ENCODE data around the gene UBAP2.
"Not testable (repeated sequence)": the region's sequence is repeated elsewhere in the genome, so short reads cannot be mapped to it uniquely, and the experiment has no call there.

The UBAP2 gene

DNA sequence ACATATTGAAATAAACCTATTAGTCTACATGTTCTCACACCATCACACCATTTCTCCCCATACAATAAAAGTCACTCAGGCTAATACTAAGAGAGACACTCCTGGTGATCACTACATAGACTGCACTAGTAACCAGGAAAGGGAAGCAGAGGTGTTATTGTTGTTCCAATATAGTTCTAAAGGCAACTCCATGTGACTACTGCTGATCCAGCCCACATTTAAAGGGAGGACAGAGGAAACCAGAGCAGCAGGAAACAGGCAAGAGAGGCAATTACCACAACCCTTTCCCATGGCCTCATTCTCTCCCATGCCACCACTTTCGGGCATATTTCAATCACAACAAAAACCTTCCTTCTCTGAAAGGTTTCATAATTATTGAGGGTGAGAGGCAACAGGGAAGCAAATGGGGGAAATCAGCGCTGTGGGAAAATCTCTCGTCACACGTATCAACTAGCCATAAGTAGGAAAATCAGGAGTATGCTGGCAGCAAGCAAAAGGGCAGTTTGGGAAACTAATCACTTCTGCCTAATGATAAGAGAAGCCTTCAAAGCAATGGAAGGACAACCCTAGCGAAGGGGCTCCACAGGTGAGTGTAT lies 1.8 kb downstream of the UBAP2 start:
- no peak for DNase-seq (ENCODE audit: low spot score)

DNA sequence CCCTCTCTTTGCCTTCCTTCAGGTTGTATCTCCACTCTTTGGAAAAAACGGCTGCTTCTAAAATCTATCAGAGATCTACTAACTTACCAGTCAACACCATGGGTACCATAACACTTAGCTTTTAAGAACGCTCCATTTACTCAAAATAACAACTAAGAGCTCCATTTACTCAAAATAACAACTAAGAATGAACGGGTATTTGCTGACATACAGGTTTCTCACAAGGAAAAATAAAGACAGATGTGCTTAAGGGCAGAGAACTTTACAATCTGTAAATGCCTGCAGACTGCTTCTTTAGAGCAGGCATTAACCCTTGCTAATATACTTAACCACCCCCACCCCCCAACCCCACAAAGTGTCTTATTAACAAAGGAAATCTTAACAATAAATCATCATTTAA lies 2.8 kb downstream of the UBAP2 start:
- no peak for DNase-seq (ENCODE audit: low spot score)

DNA sequence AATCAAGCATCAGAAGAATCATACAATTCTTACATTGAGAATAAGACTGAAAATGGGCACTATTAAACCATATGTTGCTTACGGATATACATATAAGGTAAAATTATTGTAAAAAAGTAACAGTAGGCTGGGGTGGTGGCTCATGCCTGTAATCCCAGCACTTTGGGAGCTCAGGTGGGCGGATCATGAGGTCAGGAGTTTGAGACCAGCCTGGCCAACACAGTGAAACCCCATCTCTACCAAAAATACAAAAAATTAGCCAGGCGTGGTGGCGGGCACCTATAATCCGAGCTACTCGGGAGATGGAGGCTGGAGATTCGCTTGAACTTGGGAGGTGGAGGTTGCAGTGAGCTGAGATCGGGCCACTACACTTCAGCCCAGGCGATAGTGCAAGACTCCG lies 6.6 kb downstream of the UBAP2 start:
- not testable (repeated sequence) for DNase-seq (ENCODE audit: low spot score)

DNA sequence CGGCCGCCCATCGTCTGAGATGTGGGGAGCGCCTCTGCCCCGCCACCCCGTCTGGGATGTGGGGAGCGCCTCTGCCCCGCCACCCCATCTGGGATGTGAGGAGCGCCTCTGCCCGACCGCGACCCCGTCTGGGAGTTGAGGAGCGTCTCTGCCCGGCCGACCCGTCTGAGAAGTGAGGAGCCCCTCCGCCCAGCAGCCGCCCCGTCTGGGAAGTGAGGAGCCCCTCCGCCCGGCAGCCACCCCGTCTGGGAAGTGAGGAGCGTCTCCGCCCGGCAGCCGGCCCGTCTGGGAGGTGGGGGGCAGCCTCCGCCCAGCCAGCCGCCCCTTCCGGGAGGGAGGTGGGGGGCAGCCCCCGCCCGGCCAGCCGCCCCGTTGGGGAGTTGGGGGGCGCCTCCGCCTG lies 9.8 kb downstream of the UBAP2 start:
- DNase-seq (ENCODE audit: low spot score) = not testable (repeated sequence)

DNA sequence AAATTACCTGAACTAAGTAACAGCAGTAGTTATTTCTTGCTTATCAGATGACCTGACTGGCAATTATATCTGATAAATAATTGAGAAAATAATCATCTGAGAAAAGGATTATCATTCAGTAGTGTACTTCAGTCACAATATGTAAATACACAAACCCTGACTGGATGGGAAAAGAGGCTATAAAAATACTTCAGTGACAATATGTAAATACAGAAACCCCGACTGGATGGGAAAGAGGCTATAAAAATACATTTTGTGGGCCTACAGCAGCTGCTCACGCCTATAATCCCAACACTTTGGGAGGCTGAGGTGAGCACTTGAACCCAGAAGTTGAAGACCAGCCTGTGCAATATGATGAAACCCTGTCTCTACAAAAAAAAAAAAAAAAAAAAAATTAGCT lies 11.1 kb downstream of the UBAP2 start:
- no peak for DNase-seq (ENCODE audit: low spot score)

- no peak for DNase-seq (ENCODE audit: low spot score)
Measured at GRCh38 chr9:34036625-34037024, 12.1 kb downstream of the UBAP2 start.

GRCh38 chr9:34035656-34036055 lies 13.0 kb downstream of the UBAP2 start:
- DNase-seq (ENCODE audit: low spot score) = no peak

- DNase-seq (ENCODE audit: low spot score) = no peak
Measured at GRCh38 chr9:34034698-34035065, 14.0 kb downstream of the UBAP2 start.

DNA sequence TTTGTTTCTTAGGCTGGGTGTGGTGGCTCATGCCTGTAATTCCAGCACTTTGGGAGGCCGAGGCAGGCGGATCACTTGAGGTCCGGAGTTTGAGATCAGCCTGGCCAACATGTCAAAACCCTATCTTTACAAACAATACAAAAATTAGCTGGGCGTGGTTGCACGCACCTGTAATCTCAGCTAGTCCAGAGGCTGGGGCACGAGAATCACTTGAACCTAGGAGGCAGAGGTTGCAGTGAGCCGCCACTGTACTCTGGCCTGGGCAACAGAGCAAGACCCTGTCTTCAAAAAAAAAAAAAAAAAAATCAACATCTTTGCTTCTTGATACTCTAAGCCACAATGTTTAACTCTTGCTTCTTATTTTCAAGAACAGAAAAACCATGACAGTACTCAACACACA lies 16.1 kb downstream of the UBAP2 start:
- no peak for DNase-seq (ENCODE audit: low spot score)

DNA sequence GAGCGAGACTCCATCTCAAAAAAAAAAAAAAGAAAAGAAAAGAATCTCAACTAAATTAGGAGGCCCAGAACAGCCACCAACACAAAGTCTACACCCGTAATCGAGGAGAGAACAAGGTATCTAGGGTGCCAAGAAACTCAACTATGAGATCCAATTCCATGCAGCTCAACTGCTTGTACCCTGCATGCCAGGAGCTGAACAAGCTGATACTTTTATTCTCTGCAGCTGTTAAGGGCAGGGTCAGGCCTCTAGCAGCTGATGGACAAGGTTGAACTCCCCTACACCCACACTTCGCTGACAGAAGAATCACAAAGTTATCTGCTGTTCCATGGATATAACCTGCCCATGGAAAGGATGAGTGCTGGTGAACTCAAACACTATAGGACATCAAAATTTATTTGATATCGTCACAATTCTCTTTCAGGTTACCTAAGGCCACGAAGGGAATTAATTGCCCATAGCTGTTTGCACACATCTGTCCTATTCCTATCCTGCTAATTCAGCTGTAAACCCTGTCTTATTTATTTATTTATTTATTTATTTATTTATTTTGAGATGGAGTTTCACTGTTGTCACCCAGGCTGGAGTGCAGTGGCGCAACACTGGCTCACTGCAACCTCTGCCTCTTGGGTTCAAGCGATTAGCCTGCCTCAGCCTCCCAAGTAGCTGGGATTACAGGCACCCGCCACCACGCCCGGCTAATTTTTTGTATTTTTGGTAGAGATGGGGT lies 20.7 kb downstream of the UBAP2 start:
- DNase-seq (ENCODE audit: low spot score) = no peak

DNA sequence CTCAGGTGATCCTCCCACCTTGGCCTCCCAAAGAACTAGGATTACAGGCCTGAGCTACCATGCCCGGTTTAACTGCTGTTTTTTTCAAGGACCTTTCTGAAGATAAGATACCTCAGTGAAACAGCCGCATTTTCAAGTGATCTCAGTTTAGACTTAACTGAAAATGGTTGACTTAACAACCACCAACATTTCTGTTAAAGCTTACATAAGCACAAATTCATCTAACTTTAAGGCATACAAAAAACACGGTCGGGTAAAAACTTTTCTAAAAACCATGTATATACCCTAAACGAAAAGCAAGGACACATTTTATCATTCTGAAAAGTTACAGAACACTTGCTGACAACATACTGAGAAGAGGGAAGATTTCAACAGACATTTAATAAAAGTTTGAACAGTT lies 22.9 kb downstream of the UBAP2 start:
- no peak for DNase-seq (ENCODE audit: low spot score)

GRCh38 chr9:34025062-34025461 lies 23.6 kb downstream of the UBAP2 start:
- no peak for DNase-seq (ENCODE audit: low spot score)

GRCh38 chr9:34024476-34024875 lies 24.2 kb downstream of the UBAP2 start:
- not testable (repeated sequence) for DNase-seq (ENCODE audit: low spot score)

GRCh38 chr9:34016149-34016548 lies 32.5 kb downstream of the UBAP2 start:
- DNase-seq (ENCODE audit: low spot score) = no peak

- DNase-seq (ENCODE audit: low spot score) = no peak
Measured at GRCh38 chr9:34010979-34011378, 37.7 kb downstream of the UBAP2 start.

GRCh38 chr9:34001951-34002350 lies 46.7 kb downstream of the UBAP2 start:
- no peak for DNase-seq (ENCODE audit: low spot score)

- DNase-seq (ENCODE audit: low spot score) = no peak
Measured at GRCh38 chr9:34001298-34001697, 47.4 kb downstream of the UBAP2 start.

- DNase-seq (ENCODE audit: low spot score) = no peak
Measured at GRCh38 chr9:33995449-33995848, 53.2 kb downstream of the UBAP2 start.

DNA sequence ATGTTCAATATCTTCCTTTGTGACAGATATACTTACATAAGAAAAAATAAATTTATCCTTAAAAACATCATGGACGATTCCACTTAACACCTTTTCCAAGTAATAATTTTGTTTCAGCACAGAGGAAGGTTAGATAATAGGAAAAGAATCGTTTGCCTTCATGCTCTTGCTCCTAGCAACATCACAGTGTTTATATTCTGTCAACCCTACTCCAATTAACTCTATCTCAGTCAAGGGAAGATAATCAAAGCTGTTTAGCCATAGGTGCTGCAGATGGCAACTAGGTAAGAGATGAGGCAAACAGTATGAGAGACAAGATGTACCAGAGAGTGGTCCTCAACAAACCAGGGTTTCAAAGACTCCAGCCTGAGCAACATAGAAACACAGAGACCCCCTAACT lies 55.6 kb downstream of the UBAP2 start:
- no peak for DNase-seq (ENCODE audit: low spot score)

GRCh38 chr9:33992632-33993031 lies 56.1 kb downstream of the UBAP2 start:
- DNase-seq (ENCODE audit: low spot score) = no peak

DNA sequence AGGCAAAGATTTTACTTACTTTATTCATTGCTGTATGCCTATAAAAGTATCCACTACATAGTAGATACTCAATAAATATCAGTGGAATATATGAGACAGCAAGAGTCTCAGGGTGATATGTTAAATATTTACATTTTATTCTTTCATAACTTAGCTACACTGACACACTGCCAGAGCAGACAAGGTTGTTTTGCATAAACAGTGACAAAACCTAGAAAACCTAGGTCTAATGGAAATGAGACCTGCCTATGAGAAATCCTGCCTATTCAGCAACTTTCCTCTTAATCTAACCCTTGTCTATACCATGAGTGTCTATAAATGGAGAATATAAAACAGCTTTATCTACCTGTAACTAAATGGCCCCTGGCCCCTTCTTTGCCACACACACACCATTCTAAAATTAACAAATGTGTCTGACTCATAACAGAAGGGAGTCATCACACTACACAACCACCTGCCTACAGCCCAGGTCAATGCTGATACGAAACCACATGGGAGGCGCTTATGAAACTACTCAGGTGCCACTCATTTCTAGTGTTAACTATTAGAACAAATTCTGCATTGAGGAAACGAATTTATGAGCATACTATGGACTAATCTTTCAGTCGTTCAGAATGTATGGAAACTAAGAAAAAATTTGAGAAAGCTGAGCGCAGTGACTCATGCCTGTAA lies 60.3 kb downstream of the UBAP2 start:
- no peak for DNase-seq (ENCODE audit: low spot score)

DNA sequence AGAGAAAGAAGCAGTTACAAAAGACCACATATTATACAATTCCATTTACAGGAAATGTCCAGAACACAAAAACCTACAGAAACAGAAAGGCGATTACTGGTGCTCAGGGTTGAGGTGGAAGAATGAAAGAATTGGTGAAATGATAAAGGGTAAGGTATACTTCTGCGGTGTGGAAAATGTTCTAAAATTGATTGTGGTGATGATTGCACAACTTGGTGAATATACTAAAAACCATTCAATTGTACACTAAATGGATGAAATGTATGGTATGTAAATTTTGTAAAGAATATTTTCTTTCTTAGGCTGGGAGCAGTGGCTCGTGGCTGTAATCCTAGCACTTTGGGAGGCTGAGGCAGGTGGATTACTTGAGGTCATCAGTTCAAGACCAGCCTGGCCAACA lies 72.3 kb downstream of the UBAP2 start:
- no peak for DNase-seq (ENCODE audit: low spot score)

DNA sequence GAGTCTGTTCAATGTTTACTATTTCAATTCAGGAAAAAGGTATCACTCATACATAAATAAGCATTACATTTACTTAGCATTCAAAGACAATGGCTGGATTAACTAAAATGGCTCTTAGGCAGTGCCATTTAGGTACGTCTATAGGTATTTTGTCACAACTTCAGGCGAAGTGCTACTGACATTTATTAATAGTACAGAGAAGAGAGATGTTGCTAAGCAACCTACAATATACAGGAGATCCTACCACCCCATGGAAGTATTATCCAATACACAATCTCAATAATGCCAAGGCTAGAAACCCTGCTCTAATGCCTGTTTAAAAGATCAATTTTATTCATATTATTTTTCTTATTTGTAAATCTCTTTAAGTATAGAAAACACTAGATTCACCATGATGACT lies 76.0 kb downstream of the UBAP2 start:
- no peak for DNase-seq (ENCODE audit: low spot score)
